HT1080 (cell line): Measurements from ENCODE around the gene ARL17A. TPM values are rescaled to one million over a fixed set of nuclear protein-coding genes. Genes with fewer than 3 reads are reported as not detected.
"Not testable (repeated sequence)": the region's sequence is repeated elsewhere in the genome, so short reads cannot be mapped to it uniquely, and the experiment has no call there.

Experiments
- DNase-seq: peaks from one replicate; pipeline ENCODE4 v3.0.0-alpha.2; 2015; ENCODE audit warnings: low read depth
- polyA plus RNA-seq, 2 experiments: library from polyadenylated mRNA; depleted of rRNA; stranded (reverse); fragments of >200 nt; gene quantifications; 2 replicates each; pipeline ENCODE4 v1.2.3, GENCODE V29; 2015
- total RNA-seq: library from RNA; depleted of rRNA; stranded (reverse); fragments of >200 nt; shearing (Covaris generic); gene quantifications from 2 replicates; pipeline ENCODE4 v1.2.3, GENCODE V29; 2014; rRNA removed

ARL17A gene
- total RNA-seq, result 1.5 and 2.9 TPM in 2 replicates
- polyA plus RNA-seq (2015; cell fraction: cytosol; rRNA removed), result 1.6 and 2.6 TPM in 2 replicates
- polyA plus RNA-seq (2015; cell fraction: nucleus; rRNA removed), result 14.5 and 19.8 TPM in 2 replicates

DNA sequence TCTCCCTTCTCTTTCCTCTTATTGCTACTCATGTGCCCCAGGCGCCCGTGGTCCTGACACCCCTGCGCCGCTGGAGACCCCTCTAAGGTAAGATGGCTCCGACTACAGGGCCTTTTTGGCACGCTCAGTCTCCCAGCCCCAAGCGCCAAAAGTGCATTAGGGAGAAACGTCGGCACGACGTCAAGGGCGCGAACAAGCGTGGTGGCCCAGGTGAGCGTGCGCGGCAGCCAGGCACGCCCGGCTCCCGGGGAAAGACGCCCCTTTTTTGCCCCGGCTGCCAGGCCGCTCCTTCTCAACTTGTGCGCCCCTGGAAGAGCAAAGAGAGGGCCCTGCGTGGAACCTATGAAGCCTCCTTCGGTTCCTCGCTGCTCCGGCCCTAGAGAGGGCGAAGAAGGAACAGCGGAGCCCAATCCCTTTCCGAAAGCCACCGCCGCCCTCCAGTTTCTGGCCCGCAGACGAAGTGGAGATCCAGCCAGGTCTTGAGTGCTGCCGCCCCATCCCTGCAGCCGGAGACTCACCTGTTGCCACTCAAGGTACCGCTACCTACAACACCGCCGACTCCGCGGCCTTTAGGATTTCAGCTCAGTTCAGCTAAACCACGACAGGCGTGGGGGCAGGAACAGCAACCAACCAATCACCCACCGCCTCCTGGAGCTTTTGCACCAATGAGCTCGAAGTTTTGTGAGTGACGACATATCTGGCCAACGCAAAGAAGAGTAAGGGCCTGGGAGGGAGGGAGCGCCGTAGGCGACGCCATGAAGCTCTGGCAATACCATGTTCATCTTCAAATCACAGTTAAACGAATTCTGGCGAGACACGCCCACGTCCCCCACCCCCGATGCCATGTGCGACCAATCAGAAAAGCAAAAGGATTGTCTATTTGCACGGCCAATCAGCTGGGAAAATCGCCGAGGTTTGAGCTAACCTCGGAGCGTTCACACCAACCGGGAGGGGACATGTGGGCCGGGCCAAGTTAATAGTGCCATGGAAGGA, at the start of gene ARL17A:
ARL17A (minus strand) TSS at position 609 of the 993 bp plus-strand sequence. CDS start 3,369 bp downstream, outside the sequence.
- DNase-seq, result not testable (repeated sequence)

DNA sequence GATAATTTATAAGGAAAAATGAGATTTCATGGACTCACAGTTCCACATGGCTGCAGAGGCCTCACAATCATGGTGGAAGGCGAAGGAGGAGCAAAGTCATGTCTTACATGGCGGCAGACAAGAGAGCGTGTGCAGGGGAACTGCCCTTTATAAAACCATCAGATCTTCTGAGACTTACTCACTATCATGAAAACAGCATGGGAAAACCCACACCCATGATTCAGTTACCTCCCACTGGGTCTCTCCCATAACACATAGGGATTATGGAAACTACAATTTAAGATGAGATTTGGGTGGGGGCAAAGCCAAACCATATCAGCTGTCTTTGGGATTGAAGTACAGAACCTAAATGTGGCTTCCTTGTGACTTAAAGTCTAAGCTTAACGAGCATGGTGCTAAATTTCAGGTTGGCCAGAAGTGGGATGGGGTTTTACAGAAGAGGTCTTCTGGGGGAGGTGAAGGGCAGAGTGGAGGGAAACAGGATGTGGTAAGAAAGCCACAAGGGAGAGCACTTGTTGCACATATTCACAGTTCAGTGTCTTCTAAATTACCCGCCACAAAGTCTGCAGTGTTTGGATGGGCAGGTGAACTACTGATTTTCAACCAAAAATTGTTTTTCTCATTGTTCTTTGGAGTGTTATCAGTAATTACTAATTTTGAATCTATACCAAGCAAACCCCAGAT, 49.4 kb upstream of the ARL17A start:
- not testable (repeated sequence) for DNase-seq

GRCh38 chr17:46627452-46627851, 48.0 kb upstream of the ARL17A start:
- not testable (repeated sequence) for DNase-seq

- not testable (repeated sequence) for DNase-seq
Measured at GRCh38 chr17:46624726-46625125, 45.2 kb upstream of the ARL17A start.

DNA sequence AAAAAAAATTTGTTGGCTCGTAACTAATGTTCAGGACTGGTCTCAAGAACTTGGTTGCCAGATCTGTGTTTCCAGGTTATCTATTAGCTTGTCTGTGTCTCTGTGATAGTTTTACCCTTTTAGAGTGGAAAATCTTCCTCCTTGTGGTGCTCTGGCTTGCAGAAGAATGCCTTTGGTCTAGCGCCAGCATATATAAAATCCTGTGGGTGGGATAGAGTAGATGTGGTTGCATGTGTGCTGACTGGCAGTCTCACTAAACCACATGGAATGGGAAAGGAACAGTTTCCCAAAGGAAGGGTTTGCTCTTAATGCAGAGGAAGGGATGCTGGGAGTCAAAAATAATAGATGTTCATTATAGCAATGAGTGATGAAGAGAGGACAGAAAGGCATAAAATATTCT, 44.3 kb upstream of the ARL17A start:
- not testable (repeated sequence) for DNase-seq

DNA sequence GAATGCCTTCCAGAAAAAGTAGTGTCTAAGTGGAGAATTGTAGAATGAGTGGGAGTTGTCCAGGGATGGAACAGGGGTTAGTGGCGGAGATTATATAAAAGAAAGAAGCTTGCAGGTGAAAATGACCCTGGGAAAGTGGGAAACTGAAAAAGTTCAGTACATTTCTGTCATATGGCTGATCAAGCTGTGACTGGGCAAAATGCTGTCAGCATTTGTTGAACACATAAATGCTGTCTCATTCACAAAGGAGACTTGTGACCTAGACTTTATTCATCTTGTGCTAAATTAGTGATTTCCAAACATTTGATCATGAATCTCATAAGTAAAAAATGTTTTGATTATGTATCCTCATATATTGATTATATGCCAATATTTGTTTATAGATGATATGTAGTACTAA, 39.5 kb upstream of the ARL17A start:
- DNase-seq, result not testable (repeated sequence)

DNA sequence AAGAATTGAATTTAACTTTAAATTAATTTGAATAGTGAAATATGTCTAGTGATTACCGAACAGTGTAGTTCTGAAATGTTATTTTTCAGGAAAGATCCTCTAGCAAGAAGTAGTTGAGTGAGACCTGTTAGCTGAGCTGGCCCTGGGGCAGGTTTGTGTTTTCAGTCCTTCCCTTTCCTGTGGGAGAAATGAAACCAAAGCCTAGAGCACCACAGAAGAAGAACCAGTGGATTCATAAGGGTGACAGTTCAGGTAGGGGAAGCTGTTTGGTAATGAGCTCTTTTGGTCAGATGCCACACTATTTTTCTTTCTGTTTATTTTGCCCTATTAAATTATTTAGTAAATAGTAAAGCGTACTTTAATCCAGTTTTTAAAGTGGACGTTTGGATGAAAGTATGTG, 37.6 kb upstream of the ARL17A start:
- DNase-seq, result not testable (repeated sequence)

GRCh38 chr17:46613876-46614275, 34.4 kb upstream of the ARL17A start:
- not testable (repeated sequence) for DNase-seq

DNA sequence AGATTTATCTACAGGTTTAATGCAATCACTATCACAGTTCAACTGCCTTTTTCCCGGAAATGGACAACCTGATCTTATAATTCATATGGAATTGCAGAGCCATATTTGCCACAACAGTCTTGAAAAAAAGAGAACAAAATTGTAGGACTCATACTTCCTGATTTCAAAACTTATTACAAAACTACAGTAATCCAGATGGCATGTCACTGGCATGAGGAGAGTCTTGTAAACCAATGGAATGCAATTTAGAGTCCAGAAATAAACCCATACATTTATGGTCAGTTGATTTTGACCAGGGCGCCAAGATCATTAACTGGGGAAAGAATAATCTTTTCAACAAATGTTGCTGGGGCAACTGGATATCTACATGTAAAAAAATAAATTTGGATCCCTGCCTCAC, 31.8 kb upstream of the ARL17A start:
- DNase-seq, result not testable (repeated sequence)

DNA sequence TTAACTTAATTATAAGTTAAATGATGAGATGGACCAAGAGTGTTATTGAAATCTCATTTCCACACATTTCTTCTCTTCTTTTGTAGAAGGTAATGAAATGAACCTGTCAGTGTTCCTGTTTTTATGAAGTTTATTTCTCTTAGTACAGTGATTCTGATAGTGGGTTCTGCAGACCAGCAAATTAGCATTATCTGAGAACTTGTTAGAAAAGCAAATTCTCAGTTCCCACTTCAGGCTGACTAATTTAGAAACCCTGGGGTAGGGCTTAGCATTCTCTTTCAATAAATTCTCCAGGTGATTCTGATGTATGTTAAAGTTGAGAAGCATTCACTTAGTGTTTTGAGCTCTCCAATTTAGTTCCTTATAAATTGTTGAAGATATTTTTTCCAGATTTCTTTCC, 23.6 kb upstream of the ARL17A start:
- DNase-seq, result not testable (repeated sequence)

- not testable (repeated sequence) for DNase-seq
Measured at GRCh38 chr17:46600767-46601166, 21.3 kb upstream of the ARL17A start.

GRCh38 chr17:46598344-46598931, 18.9 kb upstream of the ARL17A start:
- DNase-seq, result not testable (repeated sequence)

DNA sequence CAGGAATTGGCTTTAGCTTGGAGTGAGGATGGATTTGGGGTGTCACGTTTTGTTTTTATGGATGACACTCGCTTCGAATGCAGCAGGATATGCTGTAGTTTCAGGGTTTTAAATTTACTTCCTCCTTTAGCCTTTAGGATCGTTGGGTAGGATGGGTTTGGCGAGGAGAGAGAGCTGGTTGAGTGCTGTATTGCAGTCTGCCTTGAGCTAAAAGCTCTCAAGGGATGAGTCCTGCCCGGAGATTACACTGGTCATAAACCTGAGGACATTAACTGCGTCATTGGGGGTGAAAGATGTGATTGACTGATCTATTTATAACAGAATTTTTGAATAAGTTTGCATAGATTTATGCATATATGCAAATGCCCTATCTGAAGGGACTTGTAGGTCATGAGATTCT, 11.8 kb upstream of the ARL17A start:
- DNase-seq, result not testable (repeated sequence)

DNA sequence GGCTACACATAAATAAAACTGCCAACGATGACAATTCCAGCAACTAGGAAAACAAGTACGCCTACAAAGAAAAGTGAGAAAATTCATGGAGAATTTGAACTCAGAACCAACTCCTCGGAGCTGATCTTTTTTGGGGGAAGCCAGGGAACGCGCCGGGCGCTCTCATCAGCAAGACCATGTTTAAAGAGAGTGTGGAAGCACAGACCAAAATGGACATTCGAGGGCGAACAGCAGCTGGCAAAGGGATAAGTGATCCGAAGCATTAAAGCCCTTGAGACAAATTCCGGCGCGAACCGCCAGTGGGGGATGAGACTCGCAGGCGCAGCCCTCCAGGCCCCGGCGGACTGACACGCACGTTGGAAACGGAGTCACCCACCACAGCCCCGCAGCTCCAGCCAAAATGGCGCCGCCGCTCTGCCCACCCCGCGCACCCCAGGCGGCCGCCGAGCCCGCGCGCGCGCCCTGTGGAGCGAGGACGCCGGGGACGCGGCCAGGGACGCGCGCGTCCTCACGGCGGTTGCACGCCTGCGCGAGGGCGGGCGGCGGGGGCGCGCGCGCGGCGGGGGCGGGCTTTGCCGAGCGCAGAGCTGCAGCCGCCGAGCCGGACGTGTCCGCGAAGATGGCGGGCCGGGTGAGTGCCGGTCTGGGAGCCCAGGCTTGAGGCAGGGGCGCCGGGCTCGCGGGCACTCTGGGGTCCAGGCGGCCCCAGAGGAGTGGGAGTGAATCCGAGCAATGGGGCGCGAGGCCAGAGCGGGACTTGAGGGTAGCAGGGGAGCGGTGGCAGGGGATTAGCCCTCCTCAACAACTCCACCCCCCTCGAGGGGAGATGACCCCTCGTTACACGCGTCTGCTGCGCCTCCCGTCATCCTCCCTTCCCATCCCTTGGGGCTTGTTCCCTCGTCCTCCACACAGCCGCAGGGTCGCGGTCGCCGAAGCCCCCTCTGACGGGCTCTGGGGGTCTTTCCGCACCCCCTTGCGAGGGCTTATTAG, 11.0 kb upstream of the ARL17A start, which contains the start of gene NSF:
NSF (plus strand) TSS at position 513 of the 990 bp plus-strand sequence; CDS start at position 620, 107 bp downstream.
- not testable (repeated sequence) for DNase-seq

- not testable (repeated sequence) for DNase-seq
Measured at GRCh38 chr17:46585444-46585843, 6.0 kb upstream of the ARL17A start.

GRCh38 chr17:46580082-46580481, 591 bp upstream of the ARL17A start:
- not testable (repeated sequence) for DNase-seq

GRCh38 chr17:46571796-46572195, 7.7 kb downstream of the ARL17A start:
- DNase-seq, result not testable (repeated sequence)

- not testable (repeated sequence) for DNase-seq
Measured at GRCh38 chr17:46566980-46567379, 12.5 kb downstream of the ARL17A start.

- DNase-seq, result not testable (repeated sequence)
Measured at GRCh38 chr17:46566284-46566683, 13.2 kb downstream of the ARL17A start.

- DNase-seq, result not testable (repeated sequence)
Measured at GRCh38 chr17:46560048-46560447, 19.4 kb downstream of the ARL17A start.
